K562 (cell line): ENCODE data around the gene PRKG1. TPM values are rescaled to one million over a fixed set of nuclear protein-coding genes. Genes with fewer than 3 reads are reported as not detected.

Experiments
- ATAC-seq: fragments of 200-7000 bp; cut with Tn5 transposase; 3 replicates; pipeline ENCODE4 v1.9.1; 2020; ENCODE audit warnings: moderate library complexity
- BruUV-seq: library from RNA; stranded (reverse); fragments of 400-500 nt; replicated peaks from 2 replicates; lab custom pipeline; 2021; lab: Mats Ljungman, UMichigan
- CTCF ChIA-PET: fragments of 300-600 bp; formaldehyde crosslinking; extraction: SDS; loops from one replicate; lab custom pipeline; 2021; ENCODE audit warnings: low intra/inter-chr PET ratio; lab: Yijun Ruan, JAX
- POLR2A ChIA-PET: fragments of 300-600, 350-650 bp; sonication (Branson Sonifier 250); formaldehyde crosslinking; extraction: SDS; loops from one replicate; lab custom pipeline; 2021; ENCODE audit warnings: antibody characterized with exemption, inconsistent platforms; lab: Yijun Ruan, JAX
- DNase-seq, 4 experiments: peaks; one replicate each; pipeline versions ENCODE4 v3.0.0 to v3.0.0-alpha.2; 2011 to 2018; ENCODE audit warnings: low spot score in 3 of 4, mixed read lengths in 3 of 4; ENCODE audit errors: extremely low read depth in 1 of 4
- FAIRE-seq: peaks from 2 replicates; lab custom pipeline; 2011; peaks lifted over from hg19 to GRCh38; lab: Jason Lieb, UNC
- H2AFZ ChIP-seq: 2 replicates; pipeline ENCODE4 v1.6.0; 2011; ENCODE audit warnings: low read depth, low read length, control low read depth, inconsistent platforms
- H3K27ac ChIP-seq: fragments of 200-600 bp; 3 replicates; pipeline ENCODE4 v1.8.0; 2011; ENCODE audit warnings: low read depth, mild to moderate bottlenecking, control low read depth, inconsistent platforms, low read length, moderate library complexity, mixed read lengths; ENCODE audit errors: extremely low read depth
- H3K27me3 ChIP-seq, 2 experiments: fragments of 300-600 bp in 1 of 2; 2 replicates in 1 of 2; 3 replicates in 1 of 2; pipeline versions ENCODE4 v1.6.0 to v1.8.0; 2011; ENCODE audit warnings: inconsistent platforms in 2 of 2, low read length in 2 of 2, mild to moderate bottlenecking in 1 of 2, mixed read lengths in 1 of 2, moderate library complexity in 1 of 2; ENCODE audit not compliant: control insufficient read depth in 2 of 2, insufficient read depth in 2 of 2
- H3K36me3 ChIP-seq: fragments of 300-600 bp; 3 replicates; pipeline ENCODE4 v1.8.0; 2011; ENCODE audit warnings: mild to moderate bottlenecking, low read length, inconsistent platforms; ENCODE audit not compliant: control insufficient read depth, insufficient read depth
- H3K4me1 ChIP-seq, 2 experiments: fragments of 200-600 bp in 1 of 2; replicated peaks in 1 of 2; 2 replicates in 1 of 2; 3 replicates in 1 of 2; pipeline versions ENCODE4 v1.5.1 to v1.8.0; 2011; ENCODE audit warnings: inconsistent platforms in 2 of 2, low read length in 2 of 2, mild to moderate bottlenecking in 1 of 2, mixed read lengths in 1 of 2, moderate library complexity in 1 of 2; ENCODE audit not compliant: control insufficient read depth in 2 of 2, insufficient read depth in 2 of 2
- H3K4me2 ChIP-seq: 2 replicates; pipeline ENCODE4 v1.6.1; 2011; ENCODE audit warnings: low read length, control low read depth, inconsistent platforms, mixed read lengths; ENCODE audit not compliant: insufficient read depth
- H3K4me3 ChIP-seq: fragments of 200-600 bp; sonication (generic), shearing (Covaris generic); 2 replicates; pipeline ENCODE4 v1.5.1; 2016; ENCODE audit warnings: control low read depth, inconsistent platforms
- H3K79me2 ChIP-seq: fragments of 200-600 bp; 3 replicates; pipeline ENCODE4 v1.8.0; 2011; ENCODE audit warnings: low read length, inconsistent platforms; ENCODE audit not compliant: control insufficient read depth, insufficient read depth
- H3K9ac ChIP-seq, 2 experiments: 2 replicates each; pipeline versions ENCODE4 v1.6.0 to v1.6.1; 2011; ENCODE audit warnings: low read depth in 2 of 2, low read length in 2 of 2, control low read depth in 1 of 2, inconsistent platforms in 1 of 2, mild to moderate bottlenecking in 1 of 2, mixed read lengths in 1 of 2; ENCODE audit not compliant: insufficient read depth in 1 of 2
- H3K9me1 ChIP-seq: one replicate; pipeline ENCODE4 v1.6.0; 2011; ENCODE audit warnings: inconsistent platforms, mild to moderate bottlenecking, low read length, moderate library complexity; ENCODE audit not compliant: control insufficient read depth, insufficient read depth
- H3K9me3 ChIP-seq: replicated peaks from 2 replicates; pipeline ENCODE4 v1.5.1; 2011; ENCODE audit warnings: low read depth, low read length, inconsistent platforms; ENCODE audit not compliant: control insufficient read depth, insufficient read depth
- H4K20me1 ChIP-seq: replicated peaks from 2 replicates; pipeline ENCODE4 v1.6.1; 2011; ENCODE audit warnings: low read length, inconsistent platforms, mixed read lengths; ENCODE audit not compliant: control insufficient read depth, insufficient read depth
- DLX4 ChIP-seq: fragments of 250-450 bp; sonication (Bioruptor Pico); IDR thresholded peaks from 2 replicates; pipeline ENCODE4 v1.6.1; 2021; ENCODE audit warnings: mild to moderate bottlenecking
- E4F1 ChIP-seq: fragments of 250-450 bp; sonication (Bioruptor Pico); IDR thresholded peaks from 2 replicates; pipeline ENCODE4 v1.5.0; 2021; ENCODE audit warnings: mild to moderate bottlenecking, borderline replicate concordance
- ETV6 ChIP-seq, 3 experiments: fragments of 150-350 bp in 1 of 3; sonication (generic) in 1 of 3; formaldehyde crosslinking in 1 of 3; IDR thresholded peaks; 2 replicates each; pipeline versions ENCODE4 v1.6.1 to v1.8.0; 2014 to 2022; ENCODE audit warnings: borderline replicate concordance in 2 of 3, low read depth in 2 of 3, antibody characterized with exemption in 1 of 3, low read length in 1 of 3, mild to moderate bottlenecking in 1 of 3, missing genetic modification reagents in 1 of 3
- KLF10 ChIP-seq: fragments of 250-450 bp; sonication (Bioruptor Pico); IDR thresholded peaks from 2 replicates; pipeline ENCODE4 v1.6.1; 2021; ENCODE audit warnings: matching md5 sums
- NCOA1 ChIP-seq: fragments of 450-650 bp; IDR thresholded peaks from 2 replicates; pipeline ENCODE4 v1.6.1; 2016; ENCODE audit warnings: low read depth
- RBM34 ChIP-seq: fragments of 200-400 bp; formaldehyde crosslinking; IDR thresholded peaks from 2 replicates; pipeline ENCODE4 v1.6.1; 2018; ENCODE audit warnings: low read length, borderline replicate concordance; ENCODE audit not compliant: insufficient read depth
- SPI1 ChIP-seq: IDR thresholded peaks from 2 replicates; pipeline ENCODE4 v1.6.1; 2011; ENCODE audit warnings: low read depth, low read length, control low read depth, borderline replicate concordance
- ZNF23 ChIP-seq: fragments of 250-450 bp; sonication (Bioruptor Pico); IDR thresholded peaks from 2 replicates; pipeline ENCODE4 v1.4.0; 2020; ENCODE audit warnings: mild to moderate bottlenecking
- ZNF408 ChIP-seq: fragments of 250-450 bp; sonication (Bioruptor Pico); IDR thresholded peaks from 2 replicates; pipeline ENCODE4 v1.4.0; 2020; ENCODE audit warnings: low read depth, mild to moderate bottlenecking, moderate library complexity
- ZNF57 ChIP-seq: fragments of 450-650 bp; formaldehyde crosslinking; IDR thresholded peaks from 2 replicates; pipeline ENCODE4 v1.4.0; 2020; ENCODE audit warnings: mild to moderate bottlenecking, moderate library complexity
- WGBS: fragments of 100-300 bp; shearing (Covaris generic); methylation state at CpG from one replicate; pipeline ENCODE4 v1.1.6; 2016; ENCODE audit warnings: low coverage, mixed read lengths; ENCODE audit not compliant: insufficient coverage; ENCODE audit errors: missing lambda C conversion rate; 5-methylcytosine and 5-hydroxymethylcytosine counted together
- in situ Hi-C: fragments of 300-500 bp; cut with MboI; formaldehyde crosslinking; loops from 4 replicates; pipeline ENCODE4 v1.15.0; 2018; ENCODE audit warnings: inconsistent platforms, mixed read lengths
- intact Hi-C: fragments of 100-400 bp; cut with micrococcal nuclease; formaldehyde crosslinking; loops from 2 replicates; pipeline ENCODE4 v1.14.2; 2022
- polyA plus RNA-seq, 8 experiments: library from polyadenylated mRNA; depleted of rRNA in 4 of 8; stranded (reverse) in 5 of 8; unstranded in 3 of 8; fragments of >200 nt; fragmentation: Nextera tagmentation in 2 of 8; fragmentation: Illumina TruSeq in 1 of 8; extraction: Ambion mirVana in 2 of 8; extraction: Trizol in 1 of 8; gene quantifications; 2 replicates each; pipeline versions ENCODE4 v1.2.1 to v1.2.3, GENCODE V29; 2011 to 2014; ENCODE audit warnings: inconsistent platforms in 1 of 8, missing spikeins in 1 of 8
- total RNA-seq, 7 experiments: library from RNA; depleted of rRNA in 6 of 7; stranded (reverse); fragments of >200 nt in 6 of 7; fragmentation: Illumina TruSeq in 2 of 7; extraction: Trizol in 2 of 7; gene quantifications; 2 replicates each; pipeline versions ENCODE4 v1.2.1 to v1.2.3, GENCODE V29; 2011 to 2021; ENCODE audit warnings: low replicate concordance in 1 of 7
- TF ChIP-seq, protein P1 (sequence below), 2 experiments: fragments of 200-800 bp in 1 of 2; sonication (Bioruptor generic) in 1 of 2; sonication (generic) in 1 of 2; formaldehyde crosslinking in 1 of 2; IDR thresholded peaks in 1 of 2; conservative IDR thresholded peaks in 1 of 2; 2 replicates each; pipeline versions ENCODE4 v1.5.0 to v1.6.1; 2016 to 2020; ENCODE audit warnings: missing compliant biosample characterization in 1 of 2, missing genetic modification characterization in 1 of 2, missing genetic modification reagents in 1 of 2

Gene PRKG1
- total and polyA plus RNA-seq, 9 of the 15 experiments (the other 6 are each of a cell fraction or from before 2014, with no cell fraction given), result 0.22 TPM; not detected in 8

DNA sequence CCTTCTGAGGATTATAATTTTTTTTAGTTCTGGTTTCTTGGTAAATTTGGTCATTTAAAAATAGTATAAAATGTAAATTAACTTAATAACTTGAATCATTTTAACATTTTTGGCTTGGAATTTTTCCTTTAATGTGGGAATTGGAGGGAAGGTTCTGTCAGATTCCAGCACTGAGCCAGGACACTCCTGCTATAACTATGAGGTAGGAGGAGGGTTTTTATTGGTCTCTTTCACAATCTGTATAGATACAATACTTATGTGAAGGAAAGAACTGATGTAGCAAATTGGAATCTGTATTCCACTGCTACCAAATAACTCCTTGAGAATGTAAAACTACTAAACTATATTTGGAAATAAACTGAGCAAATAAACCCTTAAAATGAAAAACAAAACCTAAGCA is 3.2 kb downstream of the PRKG1 start:
- ATAC-seq, result no peak
- Histone ChIP-seq H3K79me2 (no peaks in the 10 kb centered on the region), H3K27me3 (peaks cover 0 to 10% of the 10 kb centered on the region in 2 experiments; a peak in 2 of 5 replicates)
- TF ChIP-seq ZNF57 (CRISPR knock-in tag) (no peak), E4F1 (no peak)
- TF ChIP-seq, all 486 proteins: peak for 0
- intact Hi-C loops, result no loop called here
- no peak for DNase-seq
- Histone ChIP-seq H3K4me3 (no peak overlapping the region), H3K9ac (no peak overlapping the region), H3K9me3 (no peaks in the 10 kb centered on the region), H3K4me2 (no peak overlapping the region), H4K20me1 (no peaks in the 10 kb centered on the region), H3K4me1 (0 out of 5 replicates have a peak, but pooled peaks cover 0 to 3% of the 10 kb centered on the region in 2 experiments), H2AFZ (no peak overlapping the region), H3K27ac (no peak overlapping the region), H3K9me1 (no peaks in the 10 kb centered on the region), H3K36me3 (no peaks in the 10 kb centered on the region)
- ChIA-PET POLR2A (no interaction called here), CTCF (no interaction called here)
- BruUV-seq, result no TSS peak
- in situ Hi-C loops, result no loop called here
- FAIRE-seq, result no peak

DNA sequence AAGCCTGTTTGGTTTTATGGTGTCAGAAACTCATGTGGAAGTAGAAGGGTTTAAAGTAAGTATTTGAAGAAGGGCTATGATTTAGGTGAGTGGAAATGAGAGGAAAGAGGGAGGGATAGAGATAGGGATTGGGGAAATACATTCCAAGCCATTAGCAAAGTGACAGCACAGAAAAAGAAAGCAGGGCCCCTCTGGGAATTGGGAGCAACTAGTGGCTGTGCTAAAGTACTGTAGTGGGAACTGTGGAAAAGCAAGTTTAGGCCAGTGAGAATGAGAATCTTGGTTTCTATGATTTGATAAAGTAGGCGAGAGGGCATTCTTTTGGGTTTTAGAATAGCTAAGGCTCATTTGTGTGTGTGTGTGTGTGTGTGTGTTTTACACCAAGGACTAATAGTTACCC is 5.0 kb downstream of the PRKG1 start:
- no peak overlapping the region for H3K27ac ChIP-seq
- H3K4me3 ChIP-seq, result no peak overlapping the region
- WGBS, result 0% methylated on average over 1 of the region's 1 CpG
- no peak for ATAC-seq
- ChIA-PET POLR2A (no interaction called here), CTCF (no interaction called here)
- 0 out of 5 replicates have a peak, but pooled peaks cover 0 to 3% of the 10 kb centered on the region in 2 experiments for H3K4me1 ChIP-seq
- in situ Hi-C loops, result no loop called here
- no peaks in the 10 kb centered on the region for H3K79me2 ChIP-seq
- H2AFZ ChIP-seq, result no peak overlapping the region
- H3K9ac ChIP-seq, result no peak overlapping the region
- peaks cover 0 to 5% of the 10 kb centered on the region in 2 experiments; a peak in 2 of 5 replicates for H3K27me3 ChIP-seq
- FAIRE-seq, result no peak
- BruUV-seq, result no TSS peak
- DNase-seq, result no peak
- no peaks in the 10 kb centered on the region for H3K36me3 ChIP-seq
- H3K9me3 ChIP-seq, result no peaks in the 10 kb centered on the region
- H3K9me1 ChIP-seq, result no peaks in the 10 kb centered on the region
- no peaks in the 10 kb centered on the region for H4K20me1 ChIP-seq
- H3K4me2 ChIP-seq, result no peak overlapping the region
- intact Hi-C loops, result no loop called here
- no peak for TF ChIP-seq KLF10
- no peak for TF ChIP-seq ZNF408 (CRISPR knock-in tag)
- no peak for TF ChIP-seq ETV6 (IDR thresholded peaks at IDR 0.05; ENCODE audit: borderline replicate concordance in 1 of 2, low read depth in 2 of 2, low read length in 1 of 2)
- TF ChIP-seq ETV6 (CRISPR knock-in tag; IDR thresholded peaks at IDR 0.05; ENCODE audit: borderline replicate concordance), result no peak
- TF ChIP-seq, protein P1, sequence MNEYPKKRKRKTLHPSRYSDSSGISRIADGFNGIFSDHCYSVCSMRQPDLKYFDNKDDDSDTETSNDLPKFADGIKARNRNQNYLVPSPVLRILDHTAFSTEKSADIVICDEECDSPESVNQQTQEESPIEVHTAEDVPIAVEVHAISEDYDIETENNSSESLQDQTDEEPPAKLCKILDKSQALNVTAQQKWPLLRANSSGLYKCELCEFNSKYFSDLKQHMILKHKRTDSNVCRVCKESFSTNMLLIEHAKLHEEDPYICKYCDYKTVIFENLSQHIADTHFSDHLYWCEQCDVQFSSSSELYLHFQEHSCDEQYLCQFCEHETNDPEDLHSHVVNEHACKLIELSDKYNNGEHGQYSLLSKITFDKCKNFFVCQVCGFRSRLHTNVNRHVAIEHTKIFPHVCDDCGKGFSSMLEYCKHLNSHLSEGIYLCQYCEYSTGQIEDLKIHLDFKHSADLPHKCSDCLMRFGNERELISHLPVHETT (CRISPR knock-in tag; conservative IDR thresholded peaks at IDR 0.05 in 1 of 2, IDR thresholded peaks at IDR 0.05 in 1 of 2), result no peak
- TF ChIP-seq RBM34, result no peak
- no peak for TF ChIP-seq SPI1
- no peak for TF ChIP-seq DLX4 (CRISPR knock-in tag)
- no peak for TF ChIP-seq NCOA1
- no peak for TF ChIP-seq ZNF23 (CRISPR knock-in tag)
